ENCODE data around the gene ZMYND11. TPM values are rescaled to one million over a fixed set of nuclear protein-coding genes. Genes with fewer than 3 reads are reported as not detected.

Gene ZMYND11
- total and polyA plus RNA-seq, 2 donors (not counting 1 experiment from before 2014, with no cell fraction given) = 17.3 to 50.1 TPM

DNA sequence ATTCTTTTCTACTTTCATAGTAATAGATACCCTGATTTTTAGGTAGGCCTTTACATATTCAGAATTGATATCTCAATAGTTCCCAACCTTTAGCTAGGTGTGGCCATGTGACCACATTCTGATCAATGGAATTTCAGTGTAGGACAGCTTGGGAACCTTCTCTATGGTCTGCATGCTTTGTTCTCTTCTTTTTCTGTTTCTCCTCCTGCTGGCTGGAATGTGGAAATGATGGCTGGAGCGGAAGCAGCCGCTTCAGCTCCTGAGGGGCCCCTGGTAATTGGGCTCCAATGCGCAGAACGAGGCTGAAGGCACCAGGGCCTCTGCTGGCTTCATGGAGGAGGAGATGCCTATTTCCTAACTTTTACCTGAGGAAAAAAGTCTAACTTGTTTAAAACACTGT is 152.6 kb downstream of the ZMYND11 start:
- DNase-seq (no peak), ATAC-seq (ENCODE audit: low read depth) (no peak)
- no peak overlapping the region for H3K4me3 ChIP-seq (ENCODE audit: control extremely low read depth in 1 of 5, extremely low read depth in 1 of 5, insufficient read depth in 1 of 5, low read depth in 2 of 5, low read length in 4 of 5)
- Mint-ChIP-seq H3K4me1 (peaks cover 28% of the 10 kb centered on the region), H3K9me3 (ENCODE audit: insufficient read depth) (no peaks in the 10 kb centered on the region), H3K4me3 (no peak overlapping the region), H3K27ac (peak overlapping the region; percentile 47), H3K27me3 (peaks cover 3% of the 10 kb centered on the region)
- TF ChIP-seq EZH2 (IDR thresholded peaks at IDR 0.05; ENCODE audit: borderline replicate concordance, insufficient read depth, low read depth, low read length, poor library complexity, severe bottlenecking) = no peak
- TF ChIP-seq, protein P1, sequence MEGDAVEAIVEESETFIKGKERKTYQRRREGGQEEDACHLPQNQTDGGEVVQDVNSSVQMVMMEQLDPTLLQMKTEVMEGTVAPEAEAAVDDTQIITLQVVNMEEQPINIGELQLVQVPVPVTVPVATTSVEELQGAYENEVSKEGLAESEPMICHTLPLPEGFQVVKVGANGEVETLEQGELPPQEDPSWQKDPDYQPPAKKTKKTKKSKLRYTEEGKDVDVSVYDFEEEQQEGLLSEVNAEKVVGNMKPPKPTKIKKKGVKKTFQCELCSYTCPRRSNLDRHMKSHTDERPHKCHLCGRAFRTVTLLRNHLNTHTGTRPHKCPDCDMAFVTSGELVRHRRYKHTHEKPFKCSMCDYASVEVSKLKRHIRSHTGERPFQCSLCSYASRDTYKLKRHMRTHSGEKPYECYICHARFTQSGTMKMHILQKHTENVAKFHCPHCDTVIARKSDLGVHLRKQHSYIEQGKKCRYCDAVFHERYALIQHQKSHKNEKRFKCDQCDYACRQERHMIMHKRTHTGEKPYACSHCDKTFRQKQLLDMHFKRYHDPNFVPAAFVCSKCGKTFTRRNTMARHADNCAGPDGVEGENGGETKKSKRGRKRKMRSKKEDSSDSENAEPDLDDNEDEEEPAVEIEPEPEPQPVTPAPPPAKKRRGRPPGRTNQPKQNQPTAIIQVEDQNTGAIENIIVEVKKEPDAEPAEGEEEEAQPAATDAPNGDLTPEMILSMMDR (IDR thresholded peaks at IDR 0.05) = no peak
- no peaks in the 10 kb centered on the region for H4K20me1 ChIP-seq (ENCODE audit: control insufficient read depth, insufficient read depth, low read length, poor library complexity, severe bottlenecking)
- POLR2A ChIA-PET = no interaction called here
- no peak overlapping the region for H2AFZ ChIP-seq (ENCODE audit: insufficient read depth, low read depth, low read length, poor library complexity, severe bottlenecking)
- no peak overlapping the region for H3K9ac ChIP-seq (ENCODE audit: low read length)
- no peak overlapping the region for H3K27ac ChIP-seq (ENCODE audit: low read length in 2 of 2)
- H3K4me1 ChIP-seq (ENCODE audit: control insufficient read depth in 2 of 2, insufficient read depth in 2 of 2, low read length in 2 of 2) = peaks cover 0 to 19% of the 10 kb centered on the region in 2 donors
- intact Hi-C loops (cut with micrococcal nuclease) = no loop called here
- H3K36me3 ChIP-seq (replicated peaks in 1 of 2; ENCODE audit: control extremely low read depth in 1 of 2, control insufficient read depth in 1 of 2, extremely low read depth in 1 of 2, insufficient read depth in 2 of 2, low read length in 1 of 2) = peaks cover 0 to 2% of the 10 kb centered on the region in 2 experiments
- H3K4me2 ChIP-seq (replicated peaks; ENCODE audit: low read depth, low read length, poor library complexity, severe bottlenecking) = no peak overlapping the region
- H3K27me3 ChIP-seq (replicated peaks in 1 of 4; ENCODE audit: control extremely low read depth in 1 of 4, control insufficient read depth in 3 of 4, insufficient read depth in 4 of 4, low read length in 3 of 4) = no peaks in the 10 kb centered on the region
- 100% methylated on average over 4 of the region's 4 CpGs for WGBS (ENCODE audit: insufficient coverage)
- H3K9me3 ChIP-seq (ENCODE audit: control extremely low read depth in 1 of 3, control insufficient read depth in 2 of 3, insufficient read depth in 1 of 3, low read length in 2 of 3) = peaks cover 0 to 3% (median 0%) of the 10 kb centered on the region in 3 donors
- CTCF ChIA-PET = no interaction called here
- no peaks in the 10 kb centered on the region for H3K79me2 ChIP-seq (ENCODE audit: control insufficient read depth, insufficient read depth, low read length)

DNA sequence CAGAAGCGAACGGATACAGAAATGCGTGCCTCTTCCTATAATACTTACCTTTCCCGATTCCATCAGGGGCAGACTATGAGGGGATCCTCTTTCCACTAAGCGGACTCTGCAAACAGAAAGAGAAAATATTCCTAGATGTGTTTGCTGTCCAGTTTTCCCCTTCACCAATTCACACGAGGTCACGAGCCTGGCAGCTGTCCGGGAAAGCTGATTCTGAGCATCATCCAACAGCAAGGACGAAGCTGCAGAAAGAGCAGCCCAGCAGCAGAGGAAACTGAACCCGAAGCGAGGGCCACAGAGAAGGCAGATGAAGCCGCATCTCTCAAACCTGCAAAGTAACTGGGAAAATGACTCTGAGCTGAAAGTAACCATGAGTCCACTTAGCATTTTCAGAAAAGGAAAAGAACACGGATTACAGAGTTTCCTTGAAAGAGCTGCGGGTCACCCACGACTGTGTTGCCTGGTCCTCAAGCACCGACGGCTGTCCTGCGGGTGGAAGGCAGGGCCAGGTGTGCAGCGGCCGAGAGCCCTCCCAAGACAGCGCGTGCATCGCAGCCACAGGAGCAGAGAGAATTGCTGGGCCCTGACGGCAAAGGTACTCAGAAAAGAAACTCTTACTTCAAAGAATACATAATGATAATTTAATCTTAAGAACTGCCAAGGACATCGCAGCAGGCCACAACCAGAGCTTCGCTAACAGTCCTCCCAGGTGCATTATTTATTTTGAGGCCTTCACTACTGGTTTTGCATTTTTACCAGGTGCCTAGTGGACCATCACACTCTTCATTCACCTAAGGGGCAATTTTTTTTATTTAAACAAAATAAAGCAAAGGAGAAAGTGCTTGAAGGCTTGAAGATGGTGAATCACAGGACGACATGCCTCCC is 153.3 kb downstream of the ZMYND11 start:
- no peaks in the 10 kb centered on the region for H3K79me2 ChIP-seq (ENCODE audit: control insufficient read depth, insufficient read depth, low read length)
- WGBS (ENCODE audit: insufficient coverage) = 92% methylated on average over 14 of the region's 27 CpGs
- H2AFZ ChIP-seq (ENCODE audit: insufficient read depth, low read depth, low read length, poor library complexity, severe bottlenecking) = no peak overlapping the region
- peaks cover 0 to 2% of the 10 kb centered on the region in 2 experiments for H3K36me3 ChIP-seq (replicated peaks in 1 of 2; ENCODE audit: control extremely low read depth in 1 of 2, control insufficient read depth in 1 of 2, extremely low read depth in 1 of 2, insufficient read depth in 2 of 2, low read length in 1 of 2)
- H3K27me3 ChIP-seq (replicated peaks in 1 of 4; ENCODE audit: control extremely low read depth in 1 of 4, control insufficient read depth in 3 of 4, insufficient read depth in 4 of 4, low read length in 3 of 4) = no peaks in the 10 kb centered on the region
- H3K9me3 ChIP-seq (ENCODE audit: control extremely low read depth in 1 of 3, control insufficient read depth in 2 of 3, insufficient read depth in 1 of 3, low read length in 2 of 3) = peaks cover 0 to 3% (median 0%) of the 10 kb centered on the region in 3 donors
- H3K4me2 ChIP-seq (replicated peaks; ENCODE audit: low read depth, low read length, poor library complexity, severe bottlenecking) = no peak overlapping the region
- H4K20me1 ChIP-seq (ENCODE audit: control insufficient read depth, insufficient read depth, low read length, poor library complexity, severe bottlenecking) = no peaks in the 10 kb centered on the region
- Mint-ChIP-seq H3K27me3 (peaks cover 4% of the 10 kb centered on the region), H3K27ac (no peak overlapping the region), H3K4me3 (peak overlapping the region; percentile 7), H3K9me3 (ENCODE audit: insufficient read depth) (no peaks in the 10 kb centered on the region), H3K4me1 (peaks cover 26% of the 10 kb centered on the region)
- no peak overlapping the region for H3K27ac ChIP-seq (ENCODE audit: low read length in 2 of 2)
- ChIA-PET CTCF (no interaction called here), POLR2A (interaction anchor here (0.7 kb wide), 1 partner anchor 1096 kb away, joined by 3 read pairs; no protein-coding TSS in a partner anchor)
- no peak for DNase-seq
- peaks cover 2 to 21% of the 10 kb centered on the region in 2 donors for H3K4me1 ChIP-seq (ENCODE audit: control insufficient read depth in 2 of 2, insufficient read depth in 2 of 2, low read length in 2 of 2)
- TF ChIP-seq, protein P1 (IDR thresholded peaks at IDR 0.05) = no peak
- TF ChIP-seq EZH2 (IDR thresholded peaks at IDR 0.05; ENCODE audit: borderline replicate concordance, insufficient read depth, low read depth, low read length, poor library complexity, severe bottlenecking) = no peak
- ATAC-seq (ENCODE audit: low read depth) = no peak
- H3K4me3 ChIP-seq (ENCODE audit: control extremely low read depth in 1 of 5, extremely low read depth in 1 of 5, insufficient read depth in 1 of 5, low read depth in 2 of 5, low read length in 4 of 5) = no peak overlapping the region
- intact Hi-C loops (cut with micrococcal nuclease) = no loop called here
- H3K9ac ChIP-seq (ENCODE audit: low read length) = no peak overlapping the region
